ENCODE measurements around the gene FAR2. TPM values are rescaled to one million over a fixed set of nuclear protein-coding genes. Genes with fewer than 3 reads are reported as not detected.

FAR2 gene
- total RNA-seq, 4 donors from 2014 or later, result 13.2 to 27.4 (median 22.8) TPM

DNA sequence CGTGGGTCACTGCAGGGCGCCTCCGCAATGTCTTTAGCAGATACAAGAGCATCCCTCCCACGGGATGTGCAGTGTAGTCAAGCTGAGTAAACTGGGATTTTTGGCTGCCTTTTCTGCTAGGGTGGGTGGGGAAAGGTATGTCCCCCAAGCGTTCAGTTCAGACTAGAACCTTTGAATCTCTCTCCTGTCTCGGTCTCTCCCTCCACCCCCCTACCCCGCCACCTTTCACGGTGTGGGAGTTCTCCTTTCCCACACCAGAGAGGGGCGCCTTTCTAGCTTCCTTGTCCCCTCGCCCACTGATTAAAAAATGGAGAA is 525 bp upstream of the FAR2 start:
- TF ChIP-seq, protein P1, sequence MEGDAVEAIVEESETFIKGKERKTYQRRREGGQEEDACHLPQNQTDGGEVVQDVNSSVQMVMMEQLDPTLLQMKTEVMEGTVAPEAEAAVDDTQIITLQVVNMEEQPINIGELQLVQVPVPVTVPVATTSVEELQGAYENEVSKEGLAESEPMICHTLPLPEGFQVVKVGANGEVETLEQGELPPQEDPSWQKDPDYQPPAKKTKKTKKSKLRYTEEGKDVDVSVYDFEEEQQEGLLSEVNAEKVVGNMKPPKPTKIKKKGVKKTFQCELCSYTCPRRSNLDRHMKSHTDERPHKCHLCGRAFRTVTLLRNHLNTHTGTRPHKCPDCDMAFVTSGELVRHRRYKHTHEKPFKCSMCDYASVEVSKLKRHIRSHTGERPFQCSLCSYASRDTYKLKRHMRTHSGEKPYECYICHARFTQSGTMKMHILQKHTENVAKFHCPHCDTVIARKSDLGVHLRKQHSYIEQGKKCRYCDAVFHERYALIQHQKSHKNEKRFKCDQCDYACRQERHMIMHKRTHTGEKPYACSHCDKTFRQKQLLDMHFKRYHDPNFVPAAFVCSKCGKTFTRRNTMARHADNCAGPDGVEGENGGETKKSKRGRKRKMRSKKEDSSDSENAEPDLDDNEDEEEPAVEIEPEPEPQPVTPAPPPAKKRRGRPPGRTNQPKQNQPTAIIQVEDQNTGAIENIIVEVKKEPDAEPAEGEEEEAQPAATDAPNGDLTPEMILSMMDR (IDR thresholded peaks at IDR 0.05; ENCODE audit: low read depth), result no peak

DNA sequence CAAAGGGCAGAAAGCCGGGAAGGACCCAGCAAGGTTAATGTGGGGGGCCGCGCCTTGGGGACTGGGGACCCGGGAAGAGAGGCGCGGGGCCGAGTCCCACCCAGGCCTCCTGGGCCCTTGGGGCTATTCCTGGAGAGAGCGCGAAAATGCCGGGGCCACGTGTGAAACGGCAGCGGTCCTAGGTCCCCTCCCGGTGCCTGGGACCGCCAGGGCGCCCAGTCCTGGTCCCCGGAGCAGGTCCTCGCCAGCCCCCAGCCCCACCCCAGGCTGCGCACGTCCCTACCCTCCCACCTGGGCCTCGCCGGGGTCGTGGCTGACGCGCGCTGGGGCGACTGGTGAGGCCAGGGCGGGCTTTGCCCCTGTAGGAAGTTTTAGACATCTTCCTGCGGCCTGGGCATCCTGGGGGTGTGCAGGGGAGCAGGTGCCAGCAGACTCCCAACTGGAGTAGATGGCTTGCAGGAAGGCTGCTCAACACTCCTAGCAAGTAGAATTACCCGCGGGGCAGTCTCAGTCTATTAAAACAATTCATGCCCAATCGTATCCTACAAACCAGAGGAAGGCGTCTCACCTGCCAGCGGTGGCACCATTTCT is 708 bp downstream of the FAR2 start:
- TF ChIP-seq, protein P1 (IDR thresholded peaks at IDR 0.05; ENCODE audit: low read depth), result no peak

DNA sequence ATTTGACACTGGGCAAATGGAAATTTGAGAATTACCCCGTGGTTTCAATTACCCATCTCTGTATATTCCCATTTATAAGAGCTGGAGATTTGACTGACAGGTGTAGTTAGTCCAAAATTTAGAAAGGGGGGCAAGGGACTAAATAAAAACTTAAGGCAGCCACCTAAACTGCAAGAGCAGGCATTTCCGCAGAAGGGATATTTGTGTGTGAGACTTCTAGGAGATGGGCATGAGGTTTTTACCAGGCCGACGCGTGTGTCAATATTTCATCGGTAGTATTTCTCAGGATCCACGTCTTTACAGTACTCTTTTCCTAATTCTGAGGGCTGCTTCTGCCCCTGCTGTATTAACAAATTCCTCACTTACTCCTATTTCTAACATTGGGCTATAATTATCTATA is 1.4 kb downstream of the FAR2 start:
- TF ChIP-seq, protein P1 (IDR thresholded peaks at IDR 0.05; ENCODE audit: low read depth), result no peak

DNA sequence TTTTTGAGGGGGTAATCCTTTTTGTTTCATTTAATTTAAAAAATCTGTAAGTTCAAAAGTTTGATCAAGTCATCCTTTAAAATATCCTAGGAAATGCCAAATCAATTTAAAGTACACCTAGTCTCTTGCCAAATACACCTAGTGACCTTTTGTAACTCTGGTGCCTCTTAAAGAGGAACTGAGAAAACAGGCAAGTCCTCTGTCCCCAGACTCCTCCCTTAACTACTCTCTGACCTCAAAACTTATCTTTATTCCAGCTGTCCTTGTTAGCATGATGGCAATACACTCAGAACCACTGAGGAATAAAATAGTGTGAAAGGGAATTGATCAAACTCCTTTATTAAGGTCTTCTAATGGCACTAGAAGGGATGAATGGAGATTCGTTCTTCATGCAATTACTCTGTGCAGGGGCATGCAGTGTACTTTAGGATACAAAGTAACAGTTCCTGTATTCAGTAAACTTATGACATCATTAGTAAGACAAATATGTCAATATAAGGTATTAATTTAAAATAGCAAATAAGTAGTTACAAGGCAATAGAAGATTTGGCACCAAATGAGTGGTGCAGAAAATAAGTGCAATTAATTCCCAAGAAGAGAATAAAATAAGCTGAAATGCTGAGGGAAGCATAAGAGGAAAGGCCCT is 3.3 kb downstream of the FAR2 start:
- TF ChIP-seq, protein P1 (IDR thresholded peaks at IDR 0.05; ENCODE audit: low read depth), result no peak

DNA sequence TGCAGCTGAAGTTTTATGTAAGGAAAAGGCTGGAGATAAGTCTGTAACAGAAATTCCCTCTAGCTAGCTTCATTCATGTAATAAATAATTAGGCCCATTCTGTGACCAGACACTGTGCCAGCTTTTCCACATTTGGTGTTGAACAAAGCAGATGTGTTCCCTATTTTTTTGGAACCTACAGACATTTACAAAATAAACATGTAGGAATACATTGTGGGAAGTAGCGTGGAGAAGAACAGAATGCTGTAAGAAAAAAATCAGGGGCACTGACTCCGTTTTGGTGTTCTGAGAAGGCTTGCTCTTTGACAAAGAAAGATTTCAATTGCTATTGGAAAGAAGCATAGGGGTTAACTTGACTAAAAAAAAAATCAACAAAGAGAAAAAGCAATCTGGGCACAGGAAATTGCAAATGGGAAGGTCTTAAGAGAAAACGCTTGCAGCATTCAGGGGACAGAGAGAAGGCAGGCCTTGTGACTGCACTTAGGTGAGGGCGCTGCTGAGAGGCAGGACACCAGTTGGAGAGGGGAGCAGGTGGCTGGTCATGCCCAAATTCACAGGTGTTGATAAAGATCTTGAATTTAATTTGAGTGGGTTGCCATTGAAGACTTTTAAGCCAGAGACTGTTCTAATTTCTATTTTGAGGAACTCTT is 4.0 kb downstream of the FAR2 start:
- TF ChIP-seq, protein P1 (IDR thresholded peaks at IDR 0.05; ENCODE audit: low read depth), result no peak

DNA sequence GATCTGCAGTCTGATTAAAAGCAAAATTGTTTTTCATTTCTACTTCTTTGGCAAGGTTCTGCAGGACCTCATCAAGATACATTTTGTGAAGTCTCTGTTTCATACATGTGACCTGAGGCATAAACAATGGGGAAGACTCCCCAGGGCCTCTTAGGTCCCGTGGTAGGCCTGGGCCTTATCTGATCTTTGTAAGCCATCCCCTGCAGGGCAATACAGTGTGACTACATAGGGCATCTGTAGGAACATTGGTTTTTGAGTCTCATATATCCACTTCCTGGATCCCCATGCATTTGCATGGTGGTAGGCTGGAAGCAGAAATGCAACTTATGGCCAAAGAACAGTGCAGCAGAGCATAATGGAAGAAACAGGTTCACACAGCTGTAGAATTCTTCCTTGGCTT is 6.0 kb downstream of the FAR2 start:
- TF ChIP-seq, protein P1 (IDR thresholded peaks at IDR 0.05; ENCODE audit: low read depth), result no peak

DNA sequence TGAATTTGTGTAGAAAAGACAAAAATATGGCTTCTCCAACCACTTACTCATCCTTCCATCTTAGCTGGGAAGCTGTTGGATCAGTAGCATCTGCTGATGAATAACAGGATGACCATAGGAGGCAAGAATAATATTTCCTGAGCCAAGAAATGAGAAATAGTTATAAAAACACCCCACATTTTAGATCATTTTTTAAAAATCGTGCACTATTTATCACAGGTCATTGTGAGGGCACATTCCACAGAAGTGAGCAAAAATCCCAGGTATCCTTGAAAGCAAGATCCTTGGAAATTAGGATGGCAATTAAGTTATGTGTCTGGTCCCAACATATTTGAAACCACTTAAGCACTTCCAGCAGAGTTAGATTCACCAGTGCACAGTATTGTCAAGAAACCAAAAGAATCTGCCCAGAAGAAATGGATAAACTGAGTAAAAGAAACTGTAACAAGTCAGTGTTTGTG is 8.4 kb downstream of the FAR2 start:
- TF ChIP-seq, protein P1 (IDR thresholded peaks at IDR 0.05; ENCODE audit: low read depth), result no peak

Data from subcutaneous adipose tissue (tissue), 4 donors.